D341Med (cell line): ENCODE results near the gene TBX2.
"Not testable (repeated sequence)": the region's sequence is repeated elsewhere in the genome, so short reads cannot be mapped to it uniquely, and the experiment has no call there.

ENCODE experiments used
- DNase-seq: peaks from one replicate; pipeline ENCODE4 v3.0.0; 2012; ENCODE audit warnings: low spot score

Gene TBX2

DNA sequence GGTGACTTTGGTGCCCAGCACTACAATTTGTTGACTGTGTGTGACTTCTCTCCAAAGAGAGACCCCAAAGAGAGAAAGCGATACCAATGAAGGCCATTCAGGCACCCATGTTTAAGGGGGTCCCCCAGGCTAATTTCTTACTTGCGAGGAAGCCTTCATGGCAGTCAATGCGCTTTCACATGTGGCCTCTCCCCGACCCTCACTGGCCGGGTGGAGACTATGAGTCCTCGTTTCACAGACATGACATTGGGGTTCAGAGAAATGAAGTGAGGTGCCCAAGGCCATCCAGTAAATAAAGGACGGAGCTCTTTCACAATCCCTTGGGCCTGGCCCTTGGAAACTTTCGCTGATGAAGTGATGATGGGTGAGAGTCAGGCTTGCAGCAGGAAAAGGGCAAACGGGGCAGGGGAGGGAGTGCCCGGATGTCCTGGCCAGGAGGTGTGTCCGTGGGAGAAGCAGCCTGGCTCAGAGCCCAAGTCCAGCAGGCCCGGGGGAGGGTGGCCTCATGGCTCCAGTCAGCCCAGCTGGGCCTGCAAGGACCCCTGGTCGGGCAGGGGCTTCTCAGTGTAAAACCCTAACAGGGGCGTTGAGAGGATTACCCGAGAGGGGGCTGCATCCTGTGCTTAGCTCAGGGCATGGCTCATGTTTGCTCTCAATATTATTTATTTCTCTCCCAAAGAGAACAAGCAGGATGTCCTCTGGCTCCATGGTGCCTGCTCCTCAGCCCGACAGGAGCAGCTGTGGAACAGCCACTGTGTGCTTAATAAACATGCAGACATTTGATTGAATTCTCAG is 14.7 kb downstream of the TBX2 start:
- peak; percentile 28 for DNase-seq

DNA sequence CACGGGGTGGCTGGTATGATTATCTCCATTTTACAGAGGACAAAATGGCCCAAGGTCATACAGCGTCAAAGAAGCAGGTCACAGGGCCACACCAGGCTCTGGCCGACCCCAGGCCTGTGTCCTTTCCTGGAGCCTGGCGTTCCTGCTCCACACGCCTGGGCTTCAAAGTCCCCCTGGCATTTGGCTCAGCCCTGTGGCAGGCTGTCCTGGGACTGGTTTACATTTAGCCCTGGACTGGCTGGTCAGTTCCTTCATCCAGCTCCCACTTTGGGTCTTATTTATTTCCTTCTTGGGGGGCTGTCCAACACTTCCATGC is 15.3 kb downstream of the TBX2 start:
- no peak for DNase-seq

DNA sequence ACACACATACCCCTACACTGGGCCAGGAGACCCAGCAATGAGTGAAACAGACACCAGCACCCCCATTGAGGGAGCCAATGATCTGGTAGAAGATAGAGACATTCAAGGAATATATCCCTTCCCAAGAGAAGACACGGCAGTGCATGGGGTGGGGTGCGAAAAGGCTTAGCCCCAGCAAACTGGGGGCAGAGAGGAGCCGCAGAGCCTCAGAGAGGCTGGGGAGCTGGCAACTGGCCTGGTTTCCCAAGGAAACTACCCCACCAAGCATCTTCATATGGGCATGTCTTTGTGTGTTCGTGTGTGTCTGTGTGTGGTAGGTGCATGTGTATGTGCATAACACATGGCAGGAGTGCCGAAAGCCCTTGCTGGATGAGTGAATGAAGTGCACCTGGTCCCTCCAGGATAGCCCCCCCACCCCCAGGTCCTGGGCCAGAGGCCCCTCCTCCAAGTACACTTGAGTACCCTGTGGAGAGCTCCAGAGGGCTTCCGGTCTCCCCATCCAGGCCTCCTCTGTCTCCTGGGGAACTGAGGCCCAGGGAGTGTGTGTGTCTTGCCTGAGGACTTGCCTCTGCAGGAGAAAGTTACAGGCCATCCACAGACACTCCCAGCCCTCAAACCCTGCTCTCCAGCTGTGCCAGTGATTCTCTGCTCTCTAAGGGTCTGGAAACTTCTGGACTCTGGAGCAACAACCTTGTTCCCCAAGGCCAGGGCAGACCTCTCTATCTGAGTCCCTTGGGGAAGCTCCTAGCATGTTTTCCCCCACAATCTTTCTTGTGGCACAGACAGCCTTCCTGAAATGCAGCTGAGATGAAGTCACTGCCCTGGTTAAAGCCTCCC is 15.9 kb downstream of the TBX2 start:
- no peak for DNase-seq

DNA sequence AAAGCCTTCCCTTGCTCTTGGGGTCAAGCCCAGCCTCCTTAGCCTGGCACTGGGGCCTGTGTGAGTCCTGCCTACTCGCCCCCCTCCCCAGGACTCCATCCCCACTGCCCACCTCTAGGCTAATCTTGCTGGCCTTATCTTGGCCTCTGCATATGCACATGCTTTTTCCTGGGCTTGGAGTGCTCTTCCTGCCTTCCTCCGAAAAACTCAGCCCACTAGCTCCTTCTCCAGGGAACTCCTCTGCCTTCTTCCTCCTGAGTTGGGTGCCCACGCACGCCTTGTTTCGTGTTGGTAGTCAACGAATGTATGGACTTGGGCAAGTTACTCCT is 16.5 kb downstream of the TBX2 start:
- DNase-seq, result no peak

DNA sequence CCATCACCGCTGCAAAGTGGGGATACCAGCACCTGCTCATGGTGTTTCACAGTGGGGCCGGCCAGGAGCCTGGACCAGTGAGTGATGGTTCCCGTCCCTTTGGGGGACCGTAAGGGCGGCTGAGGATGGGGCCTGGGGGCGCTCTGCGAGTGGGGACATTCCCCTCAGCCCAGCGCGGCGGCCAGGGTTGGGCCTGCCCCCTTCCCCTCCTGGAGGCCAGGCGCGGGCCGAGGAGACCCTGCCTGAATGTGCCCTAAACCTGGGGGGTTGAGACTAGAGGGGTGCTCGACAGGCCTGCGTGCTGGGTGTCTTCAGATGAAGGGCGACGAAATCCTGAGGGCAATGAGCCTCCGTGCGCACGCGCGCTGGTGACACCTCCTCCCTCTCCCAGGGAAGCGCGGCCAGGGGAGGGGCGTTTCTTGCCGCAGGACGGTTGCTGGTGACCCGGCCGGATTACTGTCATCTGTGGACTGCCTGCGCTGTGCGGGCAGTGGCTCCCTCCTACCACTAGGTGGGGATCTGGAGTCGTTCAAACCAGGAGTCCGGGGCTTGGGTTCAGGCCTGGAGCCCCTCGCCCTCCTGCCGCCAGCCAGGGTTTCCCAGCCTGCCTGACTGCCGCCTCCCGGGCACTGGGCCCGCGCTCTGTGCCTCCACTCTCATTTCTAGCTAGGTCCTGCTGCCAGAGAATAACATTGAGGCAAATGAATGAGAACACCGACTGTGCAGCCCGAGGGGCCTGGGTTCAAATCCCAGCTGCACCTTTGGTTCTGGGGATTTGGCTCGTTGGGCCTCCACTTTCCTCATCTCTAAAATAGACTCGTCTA is 17.1 kb downstream of the TBX2 start:
- peak; percentile 93 for DNase-seq

DNA sequence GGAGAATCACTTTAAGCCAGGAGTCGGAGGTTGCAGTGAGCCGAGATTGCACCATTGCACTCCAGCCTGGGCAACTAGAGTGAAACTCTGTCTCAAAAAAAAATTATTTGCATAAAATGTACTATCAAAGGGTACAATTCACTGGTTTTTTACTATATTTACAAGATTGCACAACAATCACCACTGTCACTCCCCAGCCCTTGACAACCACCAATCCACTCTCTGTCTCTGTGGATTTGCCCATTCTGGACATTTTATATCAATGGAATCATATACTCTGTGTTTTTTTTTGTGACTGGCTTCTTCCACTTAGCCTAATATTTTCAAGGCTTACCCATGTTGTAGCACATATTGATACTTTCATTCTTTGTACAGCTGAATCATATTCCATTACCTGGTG is 18.8 kb downstream of the TBX2 start:
- no peak for DNase-seq

GRCh38 chr17:61419496-61420046 is 19.9 kb downstream of the TBX2 start:
- no peak for DNase-seq

DNA sequence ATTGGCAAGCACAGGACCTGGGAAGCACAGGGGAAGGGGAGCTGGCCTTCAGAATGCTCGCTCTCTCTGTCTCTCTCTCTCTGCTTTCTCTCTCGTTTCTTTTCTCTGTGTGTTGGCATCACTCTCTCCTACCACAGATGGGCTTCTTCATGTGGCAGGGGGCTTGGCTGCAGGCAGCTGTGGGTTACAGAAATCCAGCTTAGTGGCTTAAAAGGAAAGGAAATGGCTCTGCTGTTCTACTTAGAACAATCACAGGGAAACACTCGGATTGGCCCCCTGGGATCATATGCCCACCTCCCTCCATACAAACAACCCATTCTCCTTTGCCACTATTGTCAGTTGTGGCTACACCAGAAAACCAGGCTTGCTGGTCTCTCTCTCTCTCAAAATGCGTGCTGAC is 20.4 kb downstream of the TBX2 start:
- peak; percentile 47 for DNase-seq

- DNase-seq, result no peak
Observed at GRCh38 chr17:61420745-61421398, 21.2 kb downstream of the TBX2 start.

DNA sequence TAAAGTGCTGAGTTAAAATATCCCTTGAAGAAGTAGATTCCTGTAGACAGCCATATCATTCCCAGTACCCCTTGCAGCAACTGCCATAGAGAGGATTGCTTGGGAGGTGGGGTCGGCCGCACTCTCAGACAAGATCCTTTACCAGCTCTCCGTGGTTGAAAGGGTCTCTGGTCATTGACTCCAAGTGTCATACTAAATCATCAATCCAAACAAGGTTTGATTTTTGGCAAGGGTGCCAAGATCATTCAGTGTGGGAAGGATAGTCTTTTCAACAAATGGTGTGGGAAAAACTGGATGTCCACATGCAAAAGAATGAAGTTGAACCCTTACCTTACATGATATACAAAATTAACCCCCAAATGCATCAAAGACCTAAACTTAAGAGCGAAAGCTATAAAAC is 21.8 kb downstream of the TBX2 start:
- no peak for DNase-seq

DNA sequence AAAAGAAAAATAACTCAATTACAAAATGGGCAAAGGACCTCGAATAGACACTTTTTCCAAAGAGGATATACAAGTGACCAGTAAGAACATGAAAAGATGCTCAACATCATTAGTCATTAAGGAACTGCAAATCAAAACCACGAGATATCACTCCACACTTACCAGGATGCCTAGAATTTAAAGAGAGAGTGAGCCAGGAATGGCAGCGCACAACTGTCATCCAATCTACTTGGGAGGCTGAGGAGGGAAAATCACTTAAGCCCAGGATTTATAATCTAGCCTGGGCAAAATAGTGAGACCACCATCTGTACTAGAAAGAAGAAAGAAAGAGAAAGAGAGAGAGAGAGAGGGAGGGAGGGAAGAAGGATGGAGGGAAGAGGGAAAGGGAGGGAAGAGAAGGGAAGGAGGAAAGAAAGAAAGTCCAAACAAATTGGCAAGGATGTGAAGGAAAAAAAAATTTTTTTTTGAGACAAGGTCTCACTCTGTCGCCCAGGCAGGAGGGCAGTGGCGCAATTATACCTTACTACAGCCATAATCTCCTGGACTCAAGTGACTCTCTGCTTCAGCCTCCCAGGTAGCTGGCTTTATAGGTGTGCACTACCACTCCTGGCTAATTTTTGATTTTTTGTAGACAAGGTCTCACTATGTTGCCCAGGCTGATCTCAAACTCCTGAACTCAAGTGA is 22.6 kb downstream of the TBX2 start:
- no peak for DNase-seq

DNA sequence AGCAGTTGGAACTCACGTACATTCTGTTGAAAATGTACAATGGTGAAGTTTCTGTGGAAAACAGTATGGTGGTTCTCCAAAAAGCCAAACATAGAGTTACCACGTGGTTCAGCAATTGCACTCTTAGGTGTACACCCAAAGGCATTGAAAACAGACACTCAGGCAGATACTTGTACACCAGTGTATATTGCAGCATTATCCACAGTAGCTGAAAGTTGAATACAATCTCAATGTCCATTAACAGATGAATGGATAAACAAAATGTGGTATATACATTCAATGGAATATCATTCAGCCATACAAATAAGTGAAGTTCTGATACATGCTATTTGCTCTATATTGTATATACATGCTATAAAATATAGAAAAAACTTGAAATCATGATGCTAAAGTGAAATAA is 23.2 kb downstream of the TBX2 start:
- DNase-seq, result no peak

GRCh38 chr17:61423967-61424649 is 24.5 kb downstream of the TBX2 start:
- no peak for DNase-seq

DNA sequence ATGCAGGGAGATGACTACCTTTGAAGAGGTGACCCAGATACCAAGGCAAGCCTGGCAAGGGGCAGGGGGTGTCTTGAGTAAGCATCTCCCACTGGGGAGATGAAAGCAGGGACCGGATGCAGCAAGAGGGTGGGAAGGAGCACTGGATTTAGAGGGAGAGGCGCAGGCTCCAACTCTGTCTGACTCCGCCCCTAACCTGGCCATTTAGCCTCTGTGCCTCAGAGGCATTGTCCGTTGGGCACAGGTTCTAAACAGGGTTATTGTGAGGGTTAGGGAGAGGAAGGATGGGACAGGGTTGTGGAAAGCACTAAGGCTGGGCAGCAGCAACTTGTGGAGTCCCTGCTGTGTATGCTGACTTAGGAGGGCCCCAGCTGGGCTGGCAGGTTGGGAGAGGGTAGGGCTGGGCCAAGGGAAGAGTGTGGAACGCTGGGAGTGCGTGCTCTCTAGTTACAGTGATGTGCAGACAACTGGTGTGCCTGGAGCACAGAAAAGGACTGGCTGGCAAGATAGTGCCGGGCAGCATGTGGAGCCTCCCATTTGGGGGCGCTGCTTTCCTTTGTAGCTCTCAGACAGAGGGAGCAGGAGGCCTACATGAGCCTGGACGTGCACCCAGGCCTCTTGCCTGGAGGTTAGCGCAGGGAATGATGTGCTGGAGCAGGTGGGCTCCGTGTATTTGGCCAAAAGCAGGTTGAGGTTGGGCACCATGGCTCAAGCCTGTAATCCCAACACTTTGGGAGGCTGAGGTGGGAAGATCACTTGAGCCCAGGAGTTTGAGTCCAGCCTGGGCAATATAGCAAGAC is 26.2 kb downstream of the TBX2 start:
- DNase-seq, result peak; percentile 47

GRCh38 chr17:61426482-61427304 is 27.1 kb downstream of the TBX2 start:
- no peak for DNase-seq

DNA sequence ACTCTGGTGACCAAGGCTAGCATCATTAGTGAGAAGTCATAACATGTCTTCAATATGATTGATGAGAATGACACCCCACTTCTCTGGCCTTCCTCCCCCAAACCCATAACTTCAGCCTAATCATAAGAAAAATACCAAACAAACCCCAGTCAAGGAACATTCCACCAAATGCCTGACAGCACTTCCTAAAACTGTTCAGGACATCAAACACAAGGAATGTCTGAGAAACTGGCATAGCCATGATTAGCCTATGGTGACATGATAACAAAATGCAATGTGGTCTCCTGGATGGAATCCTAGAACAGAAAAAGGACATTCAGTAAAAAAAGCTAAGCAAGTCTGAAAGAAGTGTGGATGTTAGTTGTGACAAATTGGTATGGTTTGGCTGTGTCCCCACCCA is 27.9 kb downstream of the TBX2 start:
- no peak for DNase-seq

DNA sequence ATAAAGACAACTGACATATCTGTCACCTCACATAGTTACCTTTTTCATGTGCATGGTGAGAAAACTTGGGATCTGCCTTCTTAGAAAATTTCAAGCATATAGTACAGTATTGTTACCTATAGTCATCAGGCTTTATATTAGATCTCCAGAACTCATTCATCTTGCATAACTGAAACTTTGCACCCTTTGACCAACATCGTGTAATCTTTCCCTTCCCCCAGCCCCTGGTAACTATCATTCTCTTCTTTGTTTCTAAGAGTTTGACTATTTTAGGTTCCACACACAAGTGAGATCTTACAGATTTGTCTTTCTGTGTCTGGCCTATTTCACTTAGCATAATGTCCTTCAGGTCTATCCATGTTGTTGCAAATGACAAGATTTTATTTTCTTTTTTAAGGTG is 29.6 kb downstream of the TBX2 start:
- DNase-seq, result no peak

- not testable (repeated sequence) for DNase-seq
Observed at GRCh38 chr17:61429831-61430230, 30.2 kb downstream of the TBX2 start.
